ENCODE data around the gene DOC2A. TPM values are rescaled to one million over a fixed set of nuclear protein-coding genes. Genes with fewer than 3 reads are reported as not detected.

Gene DOC2A
- total and polyA plus RNA-seq, 2 of the 4 experiments (the other 2 are of a cell fraction), result under 0.01 to 0.48 TPM

DNA sequence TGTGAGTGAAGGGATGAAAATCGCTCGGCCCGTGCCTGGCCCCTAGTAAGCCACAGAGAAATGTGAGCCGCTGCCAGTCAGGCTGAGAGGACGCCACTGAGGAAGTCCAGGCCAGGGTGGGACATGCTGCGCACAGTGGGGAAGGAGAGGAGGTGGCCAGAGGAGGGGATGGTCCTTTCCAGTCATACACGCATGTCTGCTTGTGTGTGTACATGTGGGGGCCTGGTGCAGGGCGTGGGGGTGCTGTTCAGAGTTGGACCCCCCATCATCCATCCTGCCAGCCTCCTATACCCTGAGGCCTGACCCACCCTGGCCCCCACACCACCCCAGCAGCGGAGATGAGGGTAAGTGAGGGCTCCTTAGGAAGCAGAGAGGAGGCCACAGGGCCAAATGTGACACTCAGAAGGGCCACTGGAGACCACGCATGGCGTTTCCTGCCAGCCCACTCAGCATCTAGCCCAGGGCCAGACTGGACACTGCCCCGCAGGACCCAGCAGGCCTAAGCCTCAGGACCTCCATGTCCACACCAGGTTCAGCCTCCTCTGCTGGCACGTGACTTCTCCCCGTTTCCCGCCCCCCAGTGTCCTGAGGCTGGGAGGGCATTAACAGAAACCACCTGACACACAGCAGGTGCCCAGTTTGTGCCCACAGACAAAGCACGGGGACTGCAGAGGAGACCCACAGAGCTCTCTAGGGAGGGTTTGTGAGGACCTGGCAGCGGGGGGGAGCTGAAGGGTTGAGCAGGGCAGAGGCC, 7.0 kb downstream of the DOC2A start:
- Histone ChIP-seq H3K4me1 (ENCODE audit: control insufficient read depth, insufficient read depth, low read length) (no peaks in the 10 kb centered on the region), H2AFZ (replicated peaks; ENCODE audit: low read length, poor library complexity) (no peak overlapping the region), H3K14ac (replicated peaks; ENCODE audit: low read depth, low read length) (no peak overlapping the region), H4K5ac (ENCODE audit: low read depth, low read length) (no peak overlapping the region), H3K23ac (ENCODE audit: low read depth, low read length) (no peak overlapping the region), H3K27me3 (ENCODE audit: control insufficient read depth, insufficient read depth, low read length) (no peaks in the 10 kb centered on the region; the same call in 1 of the 2 replicates), H3K79me1 (ENCODE audit: low read depth in 1 of 2, low read length in 2 of 2) (peaks cover 5 to 15% of the 10 kb centered on the region in 2 experiments; a peak in 3 of 4 replicates), H3K9ac (ENCODE audit: low read depth, low read length) (no peak overlapping the region), H2AK9ac (replicated peaks; ENCODE audit: low read depth, low read length, poor library complexity) (no peak overlapping the region), H3K36me3 (ENCODE audit: control insufficient read depth, insufficient read depth, low read length) (peaks cover 17% of the 10 kb centered on the region), H3K18ac (ENCODE audit: low read depth, low read length) (no peak overlapping the region), H3K56ac (ENCODE audit: extremely low read depth, insufficient read depth, low read length) (no peak overlapping the region), H2BK120ac (ENCODE audit: low read depth, low read length) (no peak overlapping the region), H3K4me3 (ENCODE audit: insufficient read depth, low read depth, low read length) (no peak overlapping the region), H4K91ac (ENCODE audit: insufficient read depth, low read depth, low read length) (no peak overlapping the region), H3K4me2 (ENCODE audit: low read depth, low read length) (no peak overlapping the region), H2BK20ac (ENCODE audit: low read depth, low read length) (no peak overlapping the region), H3K4ac (ENCODE audit: low read depth, low read length) (no peak overlapping the region), H2BK15ac (ENCODE audit: low read depth, low read length) (no peak overlapping the region), H3K9me3 (ENCODE audit: control insufficient read depth, insufficient read depth, low read length) (no peaks in the 10 kb centered on the region), H4K8ac (ENCODE audit: low read depth in 2 of 2, low read length in 2 of 2) (no peak overlapping the region), H2BK5ac (ENCODE audit: low read depth, low read length, poor library complexity, severe bottlenecking) (no peak overlapping the region), H3K9me1 (ENCODE audit: insufficient read depth, low read length) (0 out of 2 replicates have a peak, but pooled peaks cover 2% of the 10 kb centered on the region), H2AK5ac (ENCODE audit: low read depth, low read length) (no peak overlapping the region), H4K20me1 (ENCODE audit: insufficient read depth, low read length) (no peaks in the 10 kb centered on the region), H3K27ac (ENCODE audit: insufficient read depth, low read length) (no peak overlapping the region)
- ChIA-PET POLR2A (ENCODE audit: unreplicated experiment) (interaction anchor here (0.6 kb wide), 1 partner anchor 14 kb away, joined by 5 read pairs; no protein-coding TSS in a partner anchor), CTCF (no interaction called here)
- intact Hi-C loops (cut with micrococcal nuclease), result no loop called here
- dilution Hi-C loops (cut with HindIII; ENCODE audit: low sequenced_read_pairs, unreplicated experiment), result no loop called here
- TF ChIP-seq MAZ (IDR thresholded peaks at IDR 0.05; ENCODE audit: borderline replicate concordance, low read depth, low read length) (no peak), FOS (IDR thresholded peaks at IDR 0.05; ENCODE audit: low read depth, low read length) (no peak), RCOR1 (IDR thresholded peaks at IDR 0.05; ENCODE audit: insufficient replicate concordance, low read length) (no peak), CEBPB (IDR thresholded peaks at IDR 0.05; ENCODE audit: low read depth, low read length) (no peak), CHD1 (IDR thresholded peaks at IDR 0.05; ENCODE audit: low read depth, low read length) (no peak)
- BruUV-seq (replicated peaks), result no TSS peak
- WGBS, 2 experiments (ENCODE audit: extremely low coverage in 2 of 2, insufficient read length in 1 of 2), result no CpG with 5 or more reads among the region's 17 CpGs
- in situ Hi-C loops (cut with MboI; ENCODE audit: low sequenced_read_pairs), result no loop called here
- no peak for DNase-seq
- no peak for ATAC-seq (ENCODE audit: low read depth)

Data from IMR-90 (cell line).